ENCODE data around the gene EIF5A.
"Not testable (repeated sequence)": the region's sequence is repeated elsewhere in the genome, so short reads cannot be mapped to it uniquely, and the experiment has no call there.

The EIF5A gene

DNA sequence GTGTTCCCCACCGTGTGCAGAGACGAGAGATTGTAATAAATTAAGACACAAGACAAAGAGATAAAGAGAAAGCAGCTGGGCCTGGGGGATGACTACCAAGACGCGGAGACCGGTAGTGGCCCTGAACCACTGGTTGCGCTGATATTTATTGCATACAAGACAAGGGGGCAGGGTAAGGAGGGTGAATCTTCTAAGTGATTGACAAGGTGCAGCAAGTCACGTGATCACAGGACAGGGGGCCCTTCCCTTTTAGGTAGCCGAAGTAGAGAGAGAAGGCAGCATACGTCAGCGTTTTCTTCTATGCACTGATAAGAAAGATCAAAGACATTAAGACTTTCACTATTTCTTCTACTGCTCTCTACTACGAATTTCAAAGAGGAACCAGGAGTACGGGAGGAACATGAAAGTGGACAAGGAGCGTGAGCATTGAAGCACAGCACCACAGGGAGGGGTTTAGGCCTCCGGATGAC, 25.2 kb downstream of the EIF5A start:
- not testable (repeated sequence) for DNase-seq

DNA sequence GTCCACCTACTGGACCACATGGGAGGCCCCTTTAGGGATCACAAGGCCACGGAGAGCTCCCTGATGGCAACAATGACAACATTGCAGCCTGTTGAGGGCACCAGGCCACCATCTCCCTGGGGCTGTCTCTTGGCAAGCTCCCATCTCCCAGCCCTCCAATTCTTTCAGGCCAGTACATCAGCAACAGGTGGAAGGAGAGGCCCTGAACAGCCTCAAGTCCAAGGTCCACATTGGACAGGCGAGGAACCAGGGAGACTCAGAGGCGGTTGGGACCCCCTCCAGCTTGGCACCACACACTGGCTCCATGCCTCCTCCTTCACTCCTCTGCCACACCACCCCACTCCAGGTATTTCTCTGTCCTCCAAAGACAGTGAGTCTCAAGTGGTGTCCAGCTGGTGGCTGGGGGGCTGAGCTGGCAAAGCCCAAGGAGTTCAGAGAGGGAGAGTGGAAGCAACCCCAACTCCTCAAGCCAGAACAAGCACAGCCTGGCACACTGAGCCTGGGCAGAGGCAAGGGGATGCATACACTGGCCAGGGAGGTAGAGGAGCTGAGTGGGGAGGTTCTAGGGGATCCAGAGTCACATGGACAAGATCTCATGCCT, 27.6 kb downstream of the EIF5A start:
- DNase-seq = no peak

DNA sequence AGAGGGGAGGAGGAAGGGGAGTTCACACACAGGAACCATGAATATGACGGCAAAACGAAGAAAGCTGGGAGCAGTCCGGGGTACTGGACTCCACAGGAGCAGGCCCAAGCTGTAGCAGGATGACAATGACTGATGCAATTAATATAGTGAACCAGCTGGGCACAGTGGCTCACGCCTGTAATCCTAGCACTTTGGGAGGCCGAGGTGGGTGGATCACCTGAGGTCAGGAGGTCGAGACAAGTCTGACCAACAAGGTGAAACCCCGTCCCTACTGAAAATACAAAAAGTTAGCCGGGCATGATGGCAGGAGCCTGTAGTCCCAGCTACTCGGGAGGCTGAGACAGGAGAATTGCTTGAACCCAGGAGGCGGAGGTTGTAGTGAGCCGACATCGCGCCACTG, 28.3 kb downstream of the EIF5A start:
- not testable (repeated sequence) for DNase-seq

DNA sequence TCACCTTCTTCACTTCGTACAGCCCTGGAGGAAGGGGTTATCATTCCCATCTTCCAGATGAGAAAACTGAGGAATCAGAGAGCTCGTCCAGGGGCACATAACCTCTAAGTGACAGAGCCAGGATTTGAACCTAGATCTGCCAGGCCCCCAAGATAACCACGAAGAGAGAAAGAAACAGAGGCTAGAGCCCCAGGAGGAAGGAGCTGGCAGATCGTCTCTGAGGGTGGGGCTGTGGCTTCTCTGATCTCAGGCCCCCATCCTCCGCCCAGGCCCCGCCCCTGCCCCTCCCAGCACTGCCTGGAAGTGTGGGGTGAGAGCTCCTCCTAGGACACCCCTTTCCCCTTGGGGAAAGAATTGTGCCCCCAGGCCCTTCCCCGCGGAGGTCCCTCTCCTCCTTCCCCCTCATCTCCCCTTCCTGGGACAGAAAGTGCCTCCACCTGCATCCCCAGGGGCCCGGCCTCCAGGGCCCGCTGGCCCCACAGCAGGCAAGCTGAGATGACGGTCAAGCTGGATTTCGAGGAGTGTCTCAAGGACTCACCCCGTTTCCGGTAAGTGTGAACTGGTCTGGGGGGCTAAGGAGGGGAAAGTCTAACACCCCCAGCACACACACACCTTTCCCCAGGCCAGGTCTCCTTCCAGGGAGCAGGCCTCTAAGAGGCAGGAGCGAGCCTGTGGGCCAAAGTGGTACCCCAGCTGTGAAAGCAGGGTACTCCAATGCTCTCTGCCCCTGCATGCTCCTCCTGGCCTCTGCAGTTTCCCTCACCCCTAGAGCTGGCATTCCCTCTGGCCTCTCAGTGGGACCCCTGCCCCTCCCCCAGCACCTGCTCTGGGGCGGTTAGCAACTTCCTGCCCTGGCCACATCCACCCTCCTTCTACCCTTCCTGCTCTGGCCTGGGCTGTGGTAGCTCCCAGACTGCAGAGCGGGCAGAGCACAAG, 29.1 kb downstream of the EIF5A start, which contains the start of gene ACAP1:
Gene ACAP1 (plus strand): TSS at position 290 of the 936 bp plus-strand sequence. CDS start 206 bp downstream, at position 496.
- no peak for DNase-seq

DNA sequence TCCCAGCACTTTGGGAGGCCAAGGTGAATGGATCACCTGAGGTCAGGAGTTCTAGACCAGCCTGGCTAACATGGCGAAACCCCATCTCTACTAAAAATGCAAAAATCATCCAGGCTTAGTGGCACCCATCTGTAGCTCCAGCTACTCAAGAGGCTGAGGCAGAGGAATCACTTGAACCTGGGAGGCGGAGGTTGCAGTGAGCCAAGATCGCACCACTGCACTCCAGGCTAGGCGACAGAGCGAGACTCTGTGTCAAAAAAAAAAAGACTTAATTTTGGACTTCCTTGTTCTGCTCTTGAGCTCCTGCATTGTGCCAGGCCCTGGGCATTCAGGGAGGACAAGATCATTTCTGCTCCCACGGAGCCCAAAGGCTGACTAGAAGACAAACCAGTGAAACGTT, 30.2 kb downstream of the EIF5A start:
- not testable (repeated sequence) for DNase-seq

DNA sequence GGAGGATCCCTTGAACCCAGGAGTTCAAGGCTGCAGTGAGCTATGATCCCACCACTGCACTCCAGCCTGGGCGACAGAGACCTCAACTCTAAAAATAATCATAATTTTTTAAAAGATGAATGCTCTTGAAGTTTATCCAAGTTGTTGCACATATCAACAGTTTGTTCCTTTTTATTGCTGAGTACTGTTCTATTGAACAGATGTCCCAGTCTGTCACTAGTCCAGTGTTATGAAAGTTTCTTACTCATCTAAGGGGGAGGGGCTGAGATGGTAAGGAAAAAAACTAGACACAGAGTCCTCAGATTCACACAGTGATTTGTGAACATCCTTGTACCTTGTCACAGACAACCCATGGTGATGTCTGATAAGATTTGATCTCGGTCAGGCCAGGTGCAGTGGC, 32.8 kb downstream of the EIF5A start:
- DNase-seq = no peak

DNA sequence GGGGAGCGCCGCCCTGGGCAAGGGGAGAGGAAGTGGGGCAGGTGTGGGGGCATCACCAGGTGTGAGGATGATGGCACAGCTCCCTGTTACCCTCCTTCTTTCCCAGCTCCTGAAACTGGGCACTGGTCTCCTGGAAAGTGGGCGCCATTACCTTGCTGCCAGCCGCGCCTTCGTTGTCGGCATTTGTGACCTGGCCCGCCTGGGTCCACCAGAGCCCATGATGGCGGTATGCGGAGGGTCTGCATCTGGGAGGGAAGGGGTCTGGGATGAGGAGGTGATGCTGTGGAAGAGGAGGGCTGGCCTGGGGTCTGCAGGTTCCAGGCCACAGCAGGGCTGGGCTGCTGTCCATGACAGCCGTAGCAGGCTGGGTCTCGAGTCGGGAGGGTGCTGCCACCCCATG, 34.4 kb downstream of the EIF5A start:
- DNase-seq = no peak

DNA sequence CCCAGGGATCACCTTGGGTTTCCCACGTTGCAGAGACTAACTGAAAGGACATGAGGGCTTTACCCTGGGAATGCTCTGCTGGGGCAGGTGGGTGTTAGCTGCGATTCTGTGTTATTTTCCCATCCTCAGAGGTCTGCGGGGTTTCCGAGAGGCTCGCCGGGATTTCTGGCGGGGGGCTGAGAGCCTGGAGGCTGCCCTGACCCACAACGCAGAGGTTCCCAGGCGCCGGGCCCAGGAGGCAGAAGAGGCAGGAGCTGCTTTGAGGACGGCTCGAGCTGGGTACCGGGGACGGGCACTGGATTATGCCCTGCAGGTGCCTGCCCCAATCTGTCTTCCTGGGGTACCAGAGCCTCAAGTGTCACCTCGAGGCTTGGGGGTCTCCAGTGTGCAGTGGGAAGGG, 35.8 kb downstream of the EIF5A start:
- no peak for DNase-seq

DNA sequence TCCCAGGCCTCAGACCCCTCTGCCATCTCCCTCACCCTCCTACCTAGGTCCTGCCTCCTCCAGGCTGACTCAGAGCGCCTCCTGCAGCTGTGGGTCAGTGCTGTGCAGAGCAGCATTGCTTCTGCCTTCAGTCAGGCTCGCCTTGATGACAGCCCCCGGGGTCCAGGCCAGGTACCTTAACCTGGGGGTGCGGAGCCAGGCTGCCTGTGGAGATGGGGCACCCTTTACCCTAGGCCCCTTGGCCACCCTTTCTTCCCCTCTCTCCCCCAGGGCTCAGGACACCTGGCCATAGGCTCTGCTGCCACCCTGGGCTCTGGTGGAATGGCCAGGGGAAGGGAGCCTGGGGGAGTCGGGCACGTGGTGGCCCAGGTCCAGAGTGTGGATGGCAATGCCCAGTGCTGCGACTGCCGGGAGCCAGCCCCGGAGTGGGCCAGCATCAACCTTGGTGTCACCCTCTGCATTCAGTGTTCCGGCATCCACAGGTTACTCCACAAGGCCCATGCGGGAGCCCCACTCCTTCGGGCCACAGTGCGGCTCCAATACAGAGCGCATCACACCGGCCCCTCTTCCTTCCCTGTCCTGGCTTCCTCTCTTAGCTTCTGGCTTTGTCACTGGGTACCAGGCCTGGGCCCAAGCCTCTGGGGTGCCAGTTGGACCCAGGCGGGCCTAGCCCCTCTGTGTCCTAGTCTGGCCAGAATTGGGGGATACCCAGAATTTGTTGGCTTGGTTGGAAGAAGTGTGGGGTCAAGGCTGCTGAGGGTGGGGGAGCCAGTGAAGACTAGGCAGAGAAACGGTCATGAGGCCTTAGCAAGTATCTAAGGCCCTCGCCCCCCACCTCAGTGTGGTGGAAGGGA, 39.6 kb downstream of the EIF5A start:
- DNase-seq = no peak

DNA sequence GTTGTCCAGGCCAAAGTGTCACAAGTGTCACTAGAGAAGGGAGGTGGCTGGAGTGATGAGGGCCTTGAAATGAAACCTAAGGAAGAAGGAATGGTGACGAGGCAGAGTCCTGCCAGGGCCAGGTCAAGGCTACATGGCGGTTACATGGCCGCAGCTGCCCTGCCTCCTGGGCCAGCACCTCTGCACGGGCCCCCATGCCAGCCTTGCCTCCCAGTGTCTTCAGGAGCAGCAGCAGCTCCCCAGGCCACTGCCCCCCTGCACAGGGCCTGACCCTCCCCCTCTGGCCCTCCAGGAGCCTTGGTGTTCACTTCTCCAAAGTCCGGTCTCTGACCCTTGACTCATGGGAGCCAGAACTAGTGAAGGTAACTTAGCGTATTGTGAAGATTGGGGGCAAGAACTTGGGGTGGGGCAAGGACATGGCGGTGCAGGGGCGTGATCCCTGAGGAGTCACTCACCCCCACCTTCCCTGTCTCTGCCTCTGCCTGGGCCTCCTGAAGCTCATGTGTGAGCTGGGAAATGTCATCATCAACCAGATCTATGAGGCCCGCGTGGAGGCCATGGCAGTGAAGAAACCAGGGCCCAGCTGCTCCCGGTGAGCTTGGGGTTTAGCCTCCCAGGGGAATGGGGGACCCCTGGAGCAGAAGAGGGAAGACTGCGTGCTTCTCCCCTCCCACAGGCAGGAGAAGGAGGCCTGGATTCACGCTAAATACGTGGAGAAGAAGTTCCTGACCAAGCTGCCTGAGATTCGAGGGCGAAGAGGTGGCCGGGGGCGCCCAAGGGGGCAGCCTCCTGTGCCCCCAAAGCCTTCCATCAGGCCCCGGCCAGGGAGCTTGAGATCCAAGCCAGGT, 40.4 kb downstream of the EIF5A start:
- no peak for DNase-seq

DNA sequence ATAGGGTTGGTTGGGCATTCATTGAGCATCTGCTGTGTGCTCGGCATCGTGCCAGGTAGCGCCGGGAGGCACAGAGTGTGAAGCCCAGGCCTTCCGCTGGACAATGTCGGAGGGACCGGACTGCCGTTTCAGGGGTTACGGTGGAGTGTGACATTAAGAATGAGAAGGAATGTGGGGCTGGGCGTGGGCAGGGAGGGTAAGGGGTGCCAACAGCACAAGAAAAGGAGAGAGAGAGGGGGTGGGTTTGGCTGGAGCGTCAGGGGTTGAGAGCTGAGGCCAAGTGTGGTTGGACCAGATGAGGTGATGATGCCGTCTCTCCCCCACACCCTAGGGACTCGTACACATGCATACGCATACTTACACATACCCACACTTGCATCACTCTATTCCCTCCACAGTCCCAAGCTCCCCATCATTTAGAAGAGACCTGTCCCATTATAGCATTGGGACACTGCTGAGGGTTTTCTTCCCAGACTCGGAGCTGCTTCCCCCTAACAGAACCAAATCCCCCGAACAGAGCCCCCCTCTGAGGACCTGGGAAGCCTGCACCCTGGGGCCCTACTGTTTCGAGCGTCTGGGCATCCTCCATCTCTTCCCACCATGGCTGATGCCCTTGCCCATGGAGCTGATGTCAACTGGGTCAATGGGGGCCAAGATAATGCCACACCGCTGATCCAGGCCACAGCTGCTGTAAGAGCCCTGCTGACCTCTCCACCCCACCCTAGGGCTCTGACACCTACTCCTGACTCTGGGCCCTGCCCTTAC, 41.2 kb downstream of the EIF5A start:
- DNase-seq = no peak

DNA sequence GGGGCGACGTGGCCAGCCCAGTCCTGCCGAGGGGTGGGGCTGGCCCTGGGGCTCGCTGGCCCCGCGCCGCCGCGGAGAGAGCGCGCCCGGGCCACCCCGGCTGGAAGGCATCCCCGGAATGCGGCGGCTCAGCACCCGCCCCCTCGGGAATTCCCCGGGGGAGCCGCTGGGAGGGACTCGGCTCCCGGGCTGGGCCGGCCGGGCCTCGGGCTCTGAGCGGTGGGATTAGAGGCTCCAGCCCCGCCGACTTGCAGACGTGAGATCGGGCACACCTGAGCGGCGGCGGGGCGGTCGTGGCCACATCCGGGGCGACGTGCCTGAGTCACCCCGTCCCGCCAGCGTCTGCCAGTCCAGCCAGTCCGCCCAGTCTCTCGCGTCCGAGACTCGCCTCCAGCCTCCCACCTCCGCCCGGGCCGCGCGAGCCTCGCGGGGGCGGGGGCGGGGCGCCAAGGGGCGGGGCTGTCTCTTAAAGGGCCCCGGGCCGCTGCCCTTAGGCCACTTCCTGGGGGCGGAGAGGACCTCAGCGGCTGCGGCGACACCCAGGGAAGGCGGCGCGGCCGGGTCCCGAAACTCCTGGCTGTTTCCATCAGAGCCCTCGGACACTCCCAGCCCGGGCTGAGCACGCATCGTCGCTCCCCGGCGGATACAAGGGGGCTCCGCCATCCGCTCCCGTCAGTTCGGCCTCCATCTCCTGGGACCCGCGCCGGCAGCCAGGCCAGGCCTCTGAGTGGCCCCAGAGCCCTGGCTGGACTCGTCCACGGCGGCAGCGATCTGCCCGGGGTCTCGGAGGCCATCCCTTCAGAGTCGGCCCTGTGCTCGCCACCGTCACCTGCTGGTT, 44.5 kb downstream of the EIF5A start, which contains the start of gene KCTD11:
Gene KCTD11 (plus strand): TSS at position 498 of the 838 bp plus-strand sequence.
- DNase-seq = peak; percentile 76 to 82

DNA sequence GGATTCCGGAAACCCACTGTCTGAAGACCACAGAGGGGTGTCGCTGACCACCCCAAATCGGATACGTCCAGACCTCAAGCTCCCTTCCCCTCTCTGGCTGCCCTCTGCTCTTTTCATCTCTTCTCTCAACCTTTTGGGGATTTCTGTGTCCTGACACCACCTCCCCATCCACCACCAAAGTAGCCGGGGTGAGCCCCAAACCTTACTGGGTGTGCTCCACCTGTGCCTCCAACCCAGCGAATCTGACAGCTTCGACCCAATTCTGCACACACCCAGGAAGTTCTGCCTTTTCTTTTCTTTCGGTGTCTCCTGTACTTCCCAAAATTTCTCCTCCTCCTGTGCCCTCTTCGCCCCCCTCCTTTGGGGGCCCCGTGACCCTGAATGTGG, 45.1 kb downstream of the EIF5A start:
- DNase-seq = no peak

DNA sequence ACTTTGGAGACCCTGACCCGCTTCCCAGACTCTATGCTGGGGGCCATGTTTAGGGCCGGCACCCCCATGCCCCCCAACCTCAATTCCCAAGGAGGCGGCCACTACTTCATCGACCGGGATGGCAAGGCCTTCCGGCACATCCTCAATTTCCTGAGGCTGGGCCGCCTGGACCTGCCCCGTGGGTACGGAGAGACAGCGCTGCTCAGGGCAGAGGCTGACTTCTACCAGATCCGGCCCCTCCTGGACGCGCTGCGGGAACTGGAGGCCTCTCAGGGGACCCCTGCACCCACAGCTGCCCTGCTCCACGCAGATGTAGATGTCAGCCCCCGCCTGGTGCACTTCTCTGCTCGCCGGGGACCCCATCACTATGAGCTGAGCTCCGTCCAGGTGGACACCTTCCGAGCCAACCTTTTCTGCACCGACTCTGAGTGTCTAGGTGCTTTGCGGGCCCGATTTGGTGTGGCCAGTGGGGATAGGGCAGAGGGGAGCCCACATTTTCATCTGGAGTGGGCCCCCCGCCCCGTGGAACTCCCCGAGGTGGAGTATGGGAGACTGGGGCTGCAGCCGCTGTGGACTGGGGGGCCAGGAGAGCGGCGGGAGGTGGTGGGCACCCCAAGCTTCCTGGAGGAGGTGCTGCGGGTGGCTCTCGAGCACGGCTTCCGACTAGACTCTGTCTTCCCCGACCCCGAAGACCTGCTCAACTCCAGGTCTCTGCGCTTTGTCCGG, 45.6 kb downstream of the EIF5A start:
- DNase-seq = no peak

DNA sequence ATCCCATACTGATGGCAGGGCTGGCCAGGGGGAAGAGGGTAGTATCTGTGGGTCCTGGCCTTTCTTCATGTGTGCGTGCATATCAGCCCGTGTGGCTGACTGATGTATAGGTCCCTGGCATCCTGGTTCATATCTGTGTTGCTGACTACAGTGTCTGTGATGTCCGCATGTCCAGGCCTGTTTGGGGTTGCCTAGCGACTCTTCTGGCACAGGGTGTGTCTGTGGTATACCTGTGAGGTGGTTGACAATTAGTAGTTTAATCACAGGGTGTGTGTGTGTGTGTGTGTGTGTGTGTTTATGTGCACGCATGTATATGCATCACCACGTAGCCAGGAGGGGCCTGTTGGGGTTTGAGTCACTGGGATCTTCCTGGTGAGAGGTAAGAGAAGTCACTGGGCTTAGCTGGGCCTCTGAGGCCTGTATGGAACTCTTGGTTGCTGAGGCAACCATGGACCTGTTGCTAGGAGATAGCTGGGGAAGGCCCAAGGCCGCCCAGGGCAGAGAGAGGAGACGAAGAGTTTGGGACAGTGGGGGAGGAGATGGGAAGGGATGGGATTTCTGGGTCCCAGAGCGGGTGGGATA, 46.9 kb downstream of the EIF5A start:
- DNase-seq = no peak

DNA sequence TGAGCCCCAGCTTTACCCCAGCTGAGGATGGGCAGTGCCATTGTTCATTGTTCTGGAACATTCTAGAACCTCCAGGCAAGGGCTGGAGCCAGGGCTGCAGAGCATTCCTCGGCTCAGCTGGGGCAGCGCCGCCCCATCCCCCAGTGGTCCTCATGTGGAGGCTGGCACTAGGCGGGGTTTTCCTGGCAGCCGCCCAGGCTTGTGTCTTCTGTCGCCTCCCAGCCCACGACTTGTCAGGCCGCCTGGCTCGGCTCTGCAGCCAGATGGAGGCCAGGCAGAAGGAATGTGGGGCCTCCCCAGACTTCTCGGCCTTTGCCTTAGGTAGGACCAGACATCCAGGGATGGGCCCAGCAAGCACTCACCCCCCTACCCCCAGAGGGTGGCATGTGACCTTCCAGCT, 47.6 kb downstream of the EIF5A start, which contains the start of gene TMEM95:
Gene TMEM95 (plus strand): TSS at position 104 of the 400 bp plus-strand sequence. CDS start 49 bp downstream, at position 153.
- DNase-seq = peak; percentile 54 to 66

DNA sequence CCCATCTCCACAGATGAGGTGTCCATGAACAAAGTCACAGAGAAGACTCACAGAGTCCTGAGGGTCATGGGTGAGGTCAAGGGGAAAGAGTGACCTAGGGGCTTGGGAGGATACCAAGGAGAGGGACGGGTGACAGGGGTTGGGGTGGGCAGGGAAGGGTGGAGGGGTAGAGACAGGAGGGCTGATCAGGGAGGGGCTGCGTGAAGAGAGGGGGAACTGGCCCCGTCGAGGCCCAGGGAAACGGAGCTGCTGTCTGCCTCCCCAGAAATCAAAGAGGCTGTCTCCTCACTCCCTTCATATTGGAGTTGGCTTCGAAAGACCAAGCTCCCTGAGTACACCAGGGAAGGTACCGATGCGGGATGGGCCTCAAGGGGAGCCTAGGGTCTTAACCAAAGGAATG, 48.1 kb downstream of the EIF5A start:
- no peak for DNase-seq

DNA sequence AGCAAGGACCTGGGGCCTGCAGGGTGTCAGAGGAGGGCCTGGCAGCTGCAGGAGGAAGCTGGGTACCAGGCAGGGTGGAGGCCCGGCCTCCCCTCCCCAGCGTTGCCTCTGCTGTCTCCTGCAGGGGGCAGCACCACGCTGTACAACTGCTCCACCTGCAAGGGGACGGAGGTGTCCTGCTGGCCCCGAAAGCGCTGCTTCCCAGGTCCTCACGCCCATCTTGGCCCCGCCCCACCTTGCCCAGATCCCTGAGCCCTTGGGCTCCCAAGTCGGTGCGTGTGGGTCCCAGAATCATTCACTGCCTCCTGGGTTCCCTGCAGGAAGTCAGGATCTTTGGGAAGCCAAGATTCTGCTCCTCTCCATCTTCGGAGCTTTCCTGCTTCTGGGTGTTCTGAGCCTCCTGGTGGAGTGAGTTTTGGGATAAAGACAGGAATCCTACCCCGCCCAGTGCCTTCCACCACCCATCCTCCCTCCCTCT, 48.7 kb downstream of the EIF5A start:
- DNase-seq = peak; percentile 82 to 91

DNA sequence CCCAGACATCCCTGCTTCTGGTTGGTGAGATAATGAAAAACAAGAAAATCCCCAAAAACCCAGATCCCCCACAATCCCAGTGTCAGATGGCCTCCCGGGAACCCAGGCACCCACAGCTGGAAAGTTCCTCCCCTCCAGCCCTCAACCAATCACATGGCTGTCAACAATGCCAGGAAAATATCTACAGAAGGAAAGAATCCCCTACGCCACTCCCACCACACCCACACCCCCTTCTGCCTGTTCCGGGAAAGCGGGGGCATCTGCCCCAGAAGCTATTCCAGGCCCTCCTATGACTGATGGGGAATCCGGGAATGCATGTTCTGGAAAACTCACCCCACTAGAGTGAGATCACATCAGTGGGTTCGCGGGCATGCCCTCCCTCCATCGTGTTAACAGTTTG, 49.3 kb downstream of the EIF5A start:
- no peak for DNase-seq

Data from SHP77 (cell line).